Hematopoietic multipotent progenitor cell treated with erythropoietin and hydrocortisone succinate and interleukin-3 and kit ligand, for 17 days (in vitro differentiated cells): ENCODE data around the gene AP3B1.
"Not testable (repeated sequence)": the region's sequence is repeated elsewhere in the genome, so short reads cannot be mapped to it uniquely, and the experiment has no call there.

Source experiments
- DNase-seq: peaks from one replicate; pipeline ENCODE4 v3.0.0-alpha.2; 2015; ENCODE audit warnings: low spot score

Gene AP3B1

GRCh38 chr5:78065663-78066062 lies 228.8 kb downstream of the AP3B1 start:
- no peak for DNase-seq

- no peak for DNase-seq
Observed at GRCh38 chr5:78064941-78065472, 229.5 kb downstream of the AP3B1 start.

GRCh38 chr5:78063495-78063894 lies 231.0 kb downstream of the AP3B1 start:
- DNase-seq = no peak

- no peak for DNase-seq
Observed at GRCh38 chr5:78062645-78063044, 231.9 kb downstream of the AP3B1 start.

GRCh38 chr5:78060421-78060820 lies 234.1 kb downstream of the AP3B1 start:
- no peak for DNase-seq

- no peak for DNase-seq
Observed at GRCh38 chr5:78058625-78059024, 235.9 kb downstream of the AP3B1 start.

- no peak for DNase-seq
Observed at GRCh38 chr5:78056901-78057514, 237.5 kb downstream of the AP3B1 start.

GRCh38 chr5:78056053-78056452 lies 238.4 kb downstream of the AP3B1 start:
- no peak for DNase-seq

GRCh38 chr5:78050888-78051287 lies 243.6 kb downstream of the AP3B1 start:
- no peak for DNase-seq

- DNase-seq = not testable (repeated sequence)
Observed at GRCh38 chr5:78046823-78047222, 247.7 kb downstream of the AP3B1 start.

- DNase-seq = no peak
Observed at GRCh38 chr5:78046006-78046405, 248.5 kb downstream of the AP3B1 start.

GRCh38 chr5:78041805-78042204 lies 252.7 kb downstream of the AP3B1 start:
- DNase-seq = no peak

GRCh38 chr5:78025540-78025939 lies 269.0 kb downstream of the AP3B1 start:
- DNase-seq = no peak

- DNase-seq = no peak
Observed at GRCh38 chr5:78019744-78020143, 274.8 kb downstream of the AP3B1 start.

- no peak for DNase-seq
Observed at GRCh38 chr5:78016863-78017529, 277.5 kb downstream of the AP3B1 start.

GRCh38 chr5:78009937-78010527 lies 284.5 kb downstream of the AP3B1 start:
- DNase-seq = no peak

GRCh38 chr5:78008356-78008967 lies 286.0 kb downstream of the AP3B1 start:
- no peak for DNase-seq

GRCh38 chr5:78007233-78007632 lies 287.3 kb downstream of the AP3B1 start:
- DNase-seq = no peak

- no peak for DNase-seq
Observed at GRCh38 chr5:78006449-78006848, 288.0 kb downstream of the AP3B1 start.

GRCh38 chr5:78005021-78005785 lies 289.3 kb downstream of the AP3B1 start:
- DNase-seq = no peak

GRCh38 chr5:78004559-78004958 lies 289.9 kb downstream of the AP3B1 start:
- no peak for DNase-seq

GRCh38 chr5:78003919-78004318 lies 290.6 kb downstream of the AP3B1 start:
- no peak for DNase-seq
